GM19043 (cell line): ENCODE results near the gene CD96.
"Not testable (repeated sequence)": the region's sequence is repeated elsewhere in the genome, so short reads cannot be mapped to it uniquely, and the experiment has no call there.

Experiments used
- ATAC-seq: cut with Tn5 transposase; IDR thresholded peaks from one replicate; pipeline ENCODE4 v1.9.1; 2021; ENCODE audit warnings: low read depth; ENCODE audit not compliant: unreplicated experiment

Gene CD96

GRCh38 chr3:111548756-111549155 is 6.8 kb downstream of the CD96 start:
- ATAC-seq, result no peak

GRCh38 chr3:111561902-111562301 is 19.9 kb downstream of the CD96 start:
- not testable (repeated sequence) for ATAC-seq

- ATAC-seq, result no peak
These were observed 24.8 kb downstream of the CD96 start for GRCh38 chr3:111566844-111567243.

GRCh38 chr3:111568355-111568754 is 26.4 kb downstream of the CD96 start:
- ATAC-seq, result no peak

- ATAC-seq, result no peak
These were observed 26.9 kb downstream of the CD96 start for GRCh38 chr3:111568911-111569310.

- ATAC-seq, result no peak
These were observed 28.5 kb downstream of the CD96 start for GRCh38 chr3:111570404-111571030.

GRCh38 chr3:111571282-111571681 is 29.3 kb downstream of the CD96 start:
- no peak for ATAC-seq

GRCh38 chr3:111571907-111572460 is 30.0 kb downstream of the CD96 start:
- ATAC-seq, result no peak

- ATAC-seq, result no peak
These were observed 35.1 kb downstream of the CD96 start for GRCh38 chr3:111577113-111577512.

- ATAC-seq, result peak; percentile 98
These were observed 36.0 kb downstream of the CD96 start for GRCh38 chr3:111577798-111578685.

- no peak for ATAC-seq
These were observed 36.9 kb downstream of the CD96 start for GRCh38 chr3:111578867-111579266.

GRCh38 chr3:111579495-111579894 is 37.5 kb downstream of the CD96 start:
- no peak for ATAC-seq

GRCh38 chr3:111581403-111582119 is 39.6 kb downstream of the CD96 start:
- no peak for ATAC-seq

- no peak for ATAC-seq
These were observed 40.1 kb downstream of the CD96 start for GRCh38 chr3:111582120-111582474.

GRCh38 chr3:111584744-111585143 is 42.7 kb downstream of the CD96 start:
- no peak for ATAC-seq

- no peak for ATAC-seq
These were observed 43.2 kb downstream of the CD96 start for GRCh38 chr3:111585217-111585616.

- no peak for ATAC-seq
These were observed 46.5 kb downstream of the CD96 start for GRCh38 chr3:111588527-111588926.

GRCh38 chr3:111589303-111590142 is 47.5 kb downstream of the CD96 start:
- ATAC-seq, result no peak

GRCh38 chr3:111590143-111590491 is 48.1 kb downstream of the CD96 start:
- ATAC-seq, result peak; percentile 28

- no peak for ATAC-seq
These were observed 49.6 kb downstream of the CD96 start for GRCh38 chr3:111591555-111591954.
